ENCODE data around the gene GLCCI1.

DNA sequence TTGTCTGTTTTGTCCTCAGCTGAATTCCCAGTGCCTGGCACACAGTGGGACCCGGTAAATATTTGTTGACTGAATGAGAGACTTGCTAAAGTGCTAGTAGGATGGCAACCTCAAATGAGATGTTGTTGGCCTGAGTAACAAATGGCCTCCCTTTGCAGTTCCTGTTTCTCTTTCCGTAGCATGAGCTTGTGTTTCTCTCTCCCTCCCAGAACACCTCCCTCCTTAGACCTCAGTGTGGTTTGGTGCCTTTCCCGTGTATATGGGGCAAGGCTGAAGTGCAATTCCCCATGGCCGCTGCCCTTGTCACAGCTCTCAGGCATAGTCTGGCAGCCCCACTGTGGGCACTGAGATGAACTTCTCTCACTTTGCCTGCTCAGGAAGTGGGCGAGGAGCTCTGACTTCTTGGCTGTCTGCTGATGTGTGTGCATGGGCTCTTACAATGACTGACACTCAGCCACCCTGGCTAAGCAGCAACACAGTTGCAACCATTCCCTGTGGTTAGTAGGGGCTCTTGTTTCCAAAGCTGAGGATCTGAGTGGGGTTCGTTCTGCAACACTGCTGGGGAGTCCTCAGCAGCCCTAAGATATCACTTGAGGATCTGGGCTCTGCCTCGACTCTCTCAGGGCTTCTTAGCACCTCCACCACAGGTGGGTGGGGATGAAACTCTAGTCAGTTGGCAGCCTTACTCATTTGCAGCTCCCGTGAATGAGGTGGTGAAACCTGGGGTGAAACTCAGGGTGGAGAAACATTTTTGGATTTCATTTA, 157.3 kb downstream of the GLCCI1 start:
- TF ChIP-seq CTCF (IDR thresholded peaks at IDR 0.05) (no peak), POLR2A (IDR thresholded peaks at IDR 0.05) (no peak)
